HL-60 (cell line): ENCODE data around the gene SNRNP25.

ENCODE experiments used
- DNase-seq, 2 experiments: peaks; one replicate each; pipeline ENCODE4 v3.0.0-alpha.2; 2010 to 2020; ENCODE audit warnings: low read depth in 1 of 2, low spot score in 1 of 2
- H3K27ac ChIP-seq: fragments of 250-450 bp; sonication (Bioruptor Pico); replicated peaks from 2 replicates; pipeline ENCODE4 v1.5.1; 2020; ENCODE audit warnings: mild to moderate bottlenecking, moderate library complexity
- H3K27me3 ChIP-seq: fragments of 250-450 bp; sonication (Bioruptor Pico); 2 replicates; pipeline ENCODE4 v1.5.1; 2021; ENCODE audit warnings: mild to moderate bottlenecking, moderate library complexity; ENCODE audit not compliant: insufficient read depth, poor library complexity, severe bottlenecking
- H3K4me3 ChIP-seq: replicated peaks from 2 replicates; pipeline ENCODE4 v1.5.1; 2011; ENCODE audit warnings: mild to moderate bottlenecking, control low read depth, low read length; ENCODE audit not compliant: insufficient read depth
- GABPA ChIP-seq: IDR thresholded peaks from 2 replicates; pipeline ENCODE4 v1.6.1; 2012; ENCODE audit warnings: low read depth
- POLR2AphosphoS5 ChIP-seq: IDR thresholded peaks from 2 replicates; pipeline ENCODE4 v1.6.1; 2012; ENCODE audit warnings: low read depth
- SPI1 ChIP-seq: IDR thresholded peaks from 2 replicates; pipeline ENCODE4 v1.6.1; 2012; ENCODE audit warnings: low read depth, mild to moderate bottlenecking, borderline replicate concordance
- TF ChIP-seq, protein P1 (sequence below): IDR thresholded peaks from one replicate; pipeline ENCODE4 v1.5.1; 2011; ENCODE audit warnings: low read length, control low read depth, inconsistent platforms; ENCODE audit not compliant: insufficient read depth
- TF ChIP-seq, protein P2 (sequence below): IDR thresholded peaks from 2 replicates; pipeline ENCODE4 v1.6.1; 2012; ENCODE audit warnings: low read depth; ENCODE audit not compliant: insufficient replicate concordance

Gene SNRNP25

DNA sequence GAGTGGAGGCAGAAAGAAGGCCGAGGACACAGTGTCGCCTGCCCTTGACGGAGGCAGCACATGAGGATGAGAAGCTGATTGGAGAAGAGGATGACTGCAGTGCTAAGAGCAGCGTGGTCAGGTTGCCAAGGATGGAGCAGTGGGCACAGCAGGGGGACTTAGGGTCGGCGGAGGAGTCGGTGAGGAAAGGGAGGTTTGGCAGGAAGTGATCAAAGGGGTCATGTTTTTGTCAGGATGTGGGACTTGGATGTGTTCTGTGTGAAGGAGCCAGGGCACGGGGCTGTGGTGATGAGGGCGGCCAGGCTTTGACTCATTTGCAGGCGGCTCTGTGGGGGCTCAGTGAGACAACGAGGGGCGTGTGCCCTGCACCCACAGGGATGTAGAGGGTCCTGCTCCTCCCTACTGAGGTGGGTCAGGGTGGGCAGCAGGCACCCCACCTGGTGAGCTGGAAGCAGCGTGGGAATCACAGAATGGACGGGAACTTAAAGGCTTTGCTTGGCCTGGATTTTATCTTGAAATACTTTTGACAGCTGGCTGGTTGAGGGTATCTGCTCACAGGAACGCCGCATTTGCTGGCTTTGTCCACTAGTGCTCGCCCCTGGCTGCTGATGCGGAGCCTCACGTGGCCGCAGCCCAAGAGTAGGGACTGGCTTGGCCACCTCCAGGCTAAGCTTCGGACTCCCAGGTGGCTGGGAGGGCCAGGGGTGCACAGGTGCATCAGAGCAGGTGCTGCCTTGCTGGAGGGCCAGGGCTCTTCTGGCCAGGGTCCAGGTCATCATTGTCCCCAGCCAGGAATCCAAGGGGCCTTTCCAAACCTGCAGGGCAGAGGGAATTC lies 30.4 kb downstream of the SNRNP25 start:
- H3K27me3 ChIP-seq = no peaks in the 10 kb centered on the region
- no peak overlapping the region for H3K4me3 ChIP-seq
- TF ChIP-seq, protein P1, sequence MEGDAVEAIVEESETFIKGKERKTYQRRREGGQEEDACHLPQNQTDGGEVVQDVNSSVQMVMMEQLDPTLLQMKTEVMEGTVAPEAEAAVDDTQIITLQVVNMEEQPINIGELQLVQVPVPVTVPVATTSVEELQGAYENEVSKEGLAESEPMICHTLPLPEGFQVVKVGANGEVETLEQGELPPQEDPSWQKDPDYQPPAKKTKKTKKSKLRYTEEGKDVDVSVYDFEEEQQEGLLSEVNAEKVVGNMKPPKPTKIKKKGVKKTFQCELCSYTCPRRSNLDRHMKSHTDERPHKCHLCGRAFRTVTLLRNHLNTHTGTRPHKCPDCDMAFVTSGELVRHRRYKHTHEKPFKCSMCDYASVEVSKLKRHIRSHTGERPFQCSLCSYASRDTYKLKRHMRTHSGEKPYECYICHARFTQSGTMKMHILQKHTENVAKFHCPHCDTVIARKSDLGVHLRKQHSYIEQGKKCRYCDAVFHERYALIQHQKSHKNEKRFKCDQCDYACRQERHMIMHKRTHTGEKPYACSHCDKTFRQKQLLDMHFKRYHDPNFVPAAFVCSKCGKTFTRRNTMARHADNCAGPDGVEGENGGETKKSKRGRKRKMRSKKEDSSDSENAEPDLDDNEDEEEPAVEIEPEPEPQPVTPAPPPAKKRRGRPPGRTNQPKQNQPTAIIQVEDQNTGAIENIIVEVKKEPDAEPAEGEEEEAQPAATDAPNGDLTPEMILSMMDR = no peak
- TF ChIP-seq POLR2AphosphoS5 = no peak
- TF ChIP-seq GABPA = no peak
- TF ChIP-seq, protein P2, sequence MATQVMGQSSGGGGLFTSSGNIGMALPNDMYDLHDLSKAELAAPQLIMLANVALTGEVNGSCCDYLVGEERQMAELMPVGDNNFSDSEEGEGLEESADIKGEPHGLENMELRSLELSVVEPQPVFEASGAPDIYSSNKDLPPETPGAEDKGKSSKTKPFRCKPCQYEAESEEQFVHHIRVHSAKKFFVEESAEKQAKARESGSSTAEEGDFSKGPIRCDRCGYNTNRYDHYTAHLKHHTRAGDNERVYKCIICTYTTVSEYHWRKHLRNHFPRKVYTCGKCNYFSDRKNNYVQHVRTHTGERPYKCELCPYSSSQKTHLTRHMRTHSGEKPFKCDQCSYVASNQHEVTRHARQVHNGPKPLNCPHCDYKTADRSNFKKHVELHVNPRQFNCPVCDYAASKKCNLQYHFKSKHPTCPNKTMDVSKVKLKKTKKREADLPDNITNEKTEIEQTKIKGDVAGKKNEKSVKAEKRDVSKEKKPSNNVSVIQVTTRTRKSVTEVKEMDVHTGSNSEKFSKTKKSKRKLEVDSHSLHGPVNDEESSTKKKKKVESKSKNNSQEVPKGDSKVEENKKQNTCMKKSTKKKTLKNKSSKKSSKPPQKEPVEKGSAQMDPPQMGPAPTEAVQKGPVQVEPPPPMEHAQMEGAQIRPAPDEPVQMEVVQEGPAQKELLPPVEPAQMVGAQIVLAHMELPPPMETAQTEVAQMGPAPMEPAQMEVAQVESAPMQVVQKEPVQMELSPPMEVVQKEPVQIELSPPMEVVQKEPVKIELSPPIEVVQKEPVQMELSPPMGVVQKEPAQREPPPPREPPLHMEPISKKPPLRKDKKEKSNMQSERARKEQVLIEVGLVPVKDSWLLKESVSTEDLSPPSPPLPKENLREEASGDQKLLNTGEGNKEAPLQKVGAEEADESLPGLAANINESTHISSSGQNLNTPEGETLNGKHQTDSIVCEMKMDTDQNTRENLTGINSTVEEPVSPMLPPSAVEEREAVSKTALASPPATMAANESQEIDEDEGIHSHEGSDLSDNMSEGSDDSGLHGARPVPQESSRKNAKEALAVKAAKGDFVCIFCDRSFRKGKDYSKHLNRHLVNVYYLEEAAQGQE = no peak
- no peak for TF ChIP-seq SPI1
- H3K27ac ChIP-seq = peak overlapping the region; percentile 47
- no peak for DNase-seq

DNA sequence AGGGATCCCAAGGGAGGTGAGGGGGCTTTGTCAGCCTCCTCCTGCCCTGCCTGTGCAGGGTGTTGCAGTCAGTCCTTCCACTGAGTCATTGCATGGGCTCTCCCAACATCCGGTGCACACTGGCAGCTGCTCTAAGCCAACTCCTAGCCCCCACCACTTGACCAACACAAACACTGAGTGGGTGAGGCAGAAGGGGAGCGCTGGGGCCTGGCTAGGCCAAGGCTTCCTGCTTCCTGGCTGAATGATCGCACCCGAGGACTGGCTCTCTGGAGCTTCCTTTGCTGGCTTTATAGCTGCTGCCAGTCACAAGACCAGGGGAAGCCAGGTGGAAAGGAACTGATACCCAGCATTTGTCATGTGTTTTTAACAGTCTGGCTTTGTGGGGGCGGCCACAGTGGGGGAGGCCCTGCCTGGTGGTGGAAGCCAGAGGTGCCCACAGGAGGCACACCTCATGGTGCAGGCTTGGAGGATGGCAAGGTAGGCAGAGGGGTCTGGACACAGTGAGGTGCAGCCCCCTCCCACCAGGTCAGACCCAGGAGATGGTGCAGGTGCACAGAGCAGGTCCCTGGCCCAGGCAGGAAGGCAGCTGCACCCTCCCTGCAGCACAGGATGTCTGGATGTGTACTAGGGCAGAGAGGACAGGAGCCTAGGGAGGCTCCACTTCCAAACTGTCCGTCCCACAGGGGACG lies 31.2 kb downstream of the SNRNP25 start:
- H3K27ac ChIP-seq = peak overlapping the region; percentile 47

DNA sequence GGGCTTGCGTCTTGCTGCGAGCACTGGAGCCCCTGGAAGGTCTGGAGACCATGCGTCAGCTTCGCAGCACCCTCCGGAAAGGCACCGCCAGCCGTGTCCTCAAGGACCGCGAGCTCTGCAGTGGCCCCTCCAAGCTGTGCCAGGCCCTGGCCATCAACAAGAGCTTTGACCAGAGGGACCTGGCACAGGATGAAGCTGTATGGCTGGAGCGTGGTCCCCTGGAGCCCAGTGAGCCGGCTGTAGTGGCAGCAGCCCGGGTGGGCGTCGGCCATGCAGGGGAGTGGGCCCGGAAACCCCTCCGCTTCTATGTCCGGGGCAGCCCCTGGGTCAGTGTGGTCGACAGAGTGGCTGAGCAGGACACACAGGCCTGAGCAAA lies 31.8 kb downstream of the SNRNP25 start:
- H3K27me3 ChIP-seq = no peaks in the 10 kb centered on the region
- no peak overlapping the region for H3K4me3 ChIP-seq
- no peak overlapping the region for H3K27ac ChIP-seq
- no peak for DNase-seq
- TF ChIP-seq SPI1 = no peak
- no peak for TF ChIP-seq POLR2AphosphoS5
- TF ChIP-seq, protein P1 = no peak
- no peak for TF ChIP-seq GABPA

More for the DNA sequence above, 31.2 kb downstream of the SNRNP25 start:
- TF ChIP-seq SPI1 (no peak; the same call in 1 of the 2 replicates), POLR2AphosphoS5 (peak; percentile 66)
- Histone ChIP-seq H3K4me3 (no peak overlapping the region), H3K27me3 (no peaks in the 10 kb centered on the region)
- peak; percentile 64 to 85 for DNase-seq

DNA sequence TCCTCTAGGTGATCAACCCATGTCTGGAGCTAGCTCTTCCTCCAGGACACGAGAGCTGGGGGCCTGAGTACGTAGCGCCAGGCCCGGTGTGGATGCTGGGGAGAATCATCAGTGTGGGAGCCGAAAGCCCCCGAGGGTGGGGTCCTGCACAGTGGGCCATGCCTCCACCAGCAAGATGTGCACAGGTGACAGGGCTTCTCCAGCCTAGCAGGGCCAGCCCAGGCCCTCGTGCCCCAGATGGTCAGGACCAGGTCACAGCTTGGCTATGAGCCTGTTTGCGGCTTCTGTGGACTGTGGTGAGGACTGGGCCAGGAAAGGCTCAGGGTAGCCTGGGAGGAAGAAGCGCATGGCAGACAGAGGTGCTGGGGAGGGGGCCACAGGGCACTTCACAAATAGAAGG lies 32.2 kb downstream of the SNRNP25 start:
- no peaks in the 10 kb centered on the region for H3K27me3 ChIP-seq

More for the DNA sequence above, 32.2 kb downstream of the SNRNP25 start:
- Histone ChIP-seq H3K4me3 (no peak overlapping the region), H3K27ac (no peak overlapping the region)
- TF ChIP-seq GABPA (no peak), POLR2AphosphoS5 (no peak)
- TF ChIP-seq, protein P2 = no peak
- TF ChIP-seq, protein P1 = no peak
- DNase-seq = no peak
